OCI-LY1 (cell line): Measurements from ENCODE around the gene AKT3.

Experiments
- EZH2 ChIP-seq: fragments of 200-600 bp; sonication (generic), shearing (Covaris generic); IDR thresholded peaks from 2 replicates; pipeline ENCODE4 v1.8.0; 2017; ENCODE audit warnings: borderline replicate concordance, mixed run types, mild to moderate bottlenecking, antibody characterized with exemption, low read length, moderate library complexity, mixed read lengths
- TF ChIP-seq, protein P1 (sequence below): fragments of 200-600 bp; sonication (generic), shearing (Covaris generic); IDR thresholded peaks from 2 replicates; pipeline ENCODE4 v1.5.1; 2017; ENCODE audit warnings: mild to moderate bottlenecking, antibody characterized with exemption, low read length, moderate library complexity, mixed read lengths

DNA sequence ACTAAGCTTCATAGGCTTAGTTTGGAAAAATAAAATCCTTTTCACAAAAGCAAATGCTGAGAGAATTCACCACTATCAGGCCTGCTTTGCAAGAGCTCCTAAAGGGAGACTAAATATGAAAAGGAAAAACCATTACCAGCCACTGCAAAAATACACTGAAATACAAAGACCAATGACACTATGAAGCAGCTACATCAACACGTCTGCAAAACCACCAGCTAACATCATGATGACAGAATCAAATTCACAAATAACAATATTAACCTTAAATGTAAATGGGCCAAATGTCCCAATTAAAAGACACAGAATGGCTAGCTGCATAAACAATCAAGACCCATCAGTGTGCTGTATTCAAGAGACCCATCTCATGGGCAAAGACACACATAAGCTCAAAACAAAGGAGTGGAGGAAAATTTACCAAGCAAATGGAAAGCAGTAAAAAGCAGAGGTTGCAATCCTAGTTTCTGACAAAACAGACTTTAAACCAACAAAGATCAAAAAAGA, 28.8 kb downstream of the AKT3 start:
- TF ChIP-seq, protein P1, sequence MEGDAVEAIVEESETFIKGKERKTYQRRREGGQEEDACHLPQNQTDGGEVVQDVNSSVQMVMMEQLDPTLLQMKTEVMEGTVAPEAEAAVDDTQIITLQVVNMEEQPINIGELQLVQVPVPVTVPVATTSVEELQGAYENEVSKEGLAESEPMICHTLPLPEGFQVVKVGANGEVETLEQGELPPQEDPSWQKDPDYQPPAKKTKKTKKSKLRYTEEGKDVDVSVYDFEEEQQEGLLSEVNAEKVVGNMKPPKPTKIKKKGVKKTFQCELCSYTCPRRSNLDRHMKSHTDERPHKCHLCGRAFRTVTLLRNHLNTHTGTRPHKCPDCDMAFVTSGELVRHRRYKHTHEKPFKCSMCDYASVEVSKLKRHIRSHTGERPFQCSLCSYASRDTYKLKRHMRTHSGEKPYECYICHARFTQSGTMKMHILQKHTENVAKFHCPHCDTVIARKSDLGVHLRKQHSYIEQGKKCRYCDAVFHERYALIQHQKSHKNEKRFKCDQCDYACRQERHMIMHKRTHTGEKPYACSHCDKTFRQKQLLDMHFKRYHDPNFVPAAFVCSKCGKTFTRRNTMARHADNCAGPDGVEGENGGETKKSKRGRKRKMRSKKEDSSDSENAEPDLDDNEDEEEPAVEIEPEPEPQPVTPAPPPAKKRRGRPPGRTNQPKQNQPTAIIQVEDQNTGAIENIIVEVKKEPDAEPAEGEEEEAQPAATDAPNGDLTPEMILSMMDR, result no peak
- no peak for TF ChIP-seq EZH2
